CD4-positive, alpha-beta T cell treated with Interleukin-10 for 1 hour (primary cell): ENCODE measurements around the gene SH3PXD2A.
A peak's percentile ranks its signal among the peaks of the same experiment; 100 is the strongest.

Experiments used
- DNase-seq: peaks from one replicate; pipeline ENCODE4 v3.0.0-alpha.2; 2020

The SH3PXD2A gene

DNA sequence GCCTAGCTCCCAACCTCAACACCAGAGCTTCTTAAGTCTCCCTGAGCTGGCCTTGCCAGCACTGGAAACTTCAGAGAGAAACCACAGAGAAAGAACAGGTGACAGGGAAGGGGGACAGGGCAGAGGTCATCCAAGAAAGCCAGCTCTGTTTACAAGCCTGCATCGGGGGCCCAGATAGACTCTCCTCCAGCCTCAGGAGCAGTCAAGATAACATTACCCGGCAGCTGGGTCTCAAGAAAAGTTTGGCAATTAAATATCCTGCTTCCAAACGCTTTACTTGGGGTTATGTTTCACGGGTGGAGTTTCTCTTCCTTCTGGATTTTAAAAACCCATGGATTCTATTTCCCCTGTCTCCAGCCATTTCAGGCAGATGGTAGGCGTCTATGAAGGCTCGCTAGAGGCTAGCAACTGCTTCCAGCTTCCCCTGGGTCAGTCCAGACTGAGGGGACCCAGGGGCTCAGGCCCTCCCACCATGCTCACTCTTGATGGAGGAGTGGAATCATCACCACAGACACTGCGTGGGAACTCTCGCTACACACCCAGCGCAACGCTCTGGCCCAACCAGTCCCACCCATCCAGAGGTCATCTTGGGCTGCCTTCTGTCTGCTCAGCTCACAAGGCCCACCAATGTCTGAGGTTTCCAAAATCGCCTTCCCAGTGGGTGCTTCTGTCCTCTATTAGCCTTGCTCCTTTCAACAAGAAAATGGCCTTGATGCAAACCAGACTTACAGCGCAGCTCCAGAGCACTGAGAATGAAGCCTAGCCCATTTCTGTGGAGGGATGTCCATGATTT, 48.8 kb downstream of the SH3PXD2A start:
- no peak for DNase-seq

DNA sequence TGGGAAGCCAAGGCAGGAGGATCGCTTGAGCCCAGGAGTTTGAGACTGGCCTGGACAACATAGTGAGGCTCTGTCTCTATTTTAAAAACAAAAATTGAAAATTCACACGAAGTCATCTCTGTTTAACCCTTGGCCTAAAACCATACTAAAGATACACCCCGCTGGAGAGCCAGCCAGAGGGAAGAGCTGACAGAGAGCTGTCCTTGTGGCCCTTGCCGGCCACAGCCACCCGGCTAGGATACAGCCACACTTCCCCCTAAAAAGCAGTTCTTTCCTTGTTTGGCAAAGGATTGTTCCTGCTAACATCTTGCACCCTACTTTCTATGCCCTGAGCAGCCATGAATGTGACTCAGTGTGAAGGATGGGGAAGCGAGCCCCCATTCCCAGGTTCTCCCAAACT, 49.6 kb downstream of the SH3PXD2A start:
- no peak for DNase-seq

DNA sequence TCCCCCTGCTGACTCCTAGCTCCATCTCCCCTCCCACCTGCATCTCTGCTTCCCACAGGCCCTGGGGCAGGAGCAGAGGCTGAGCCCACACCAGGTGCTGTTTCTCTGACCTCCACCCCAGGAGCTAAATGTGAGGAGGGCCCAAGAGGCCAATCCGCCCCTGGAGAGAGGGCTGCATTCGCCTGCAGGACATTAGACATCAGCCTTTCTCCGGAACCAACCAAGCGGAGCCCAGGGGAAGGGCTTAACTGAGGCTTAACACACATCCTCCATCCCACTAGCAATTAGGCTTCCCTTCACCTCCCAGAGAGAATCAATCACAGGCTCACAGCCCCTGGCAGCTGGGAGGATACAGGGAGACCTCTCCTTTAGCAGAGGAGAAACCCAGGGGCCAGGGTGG, 50.5 kb downstream of the SH3PXD2A start:
- no peak for DNase-seq

DNA sequence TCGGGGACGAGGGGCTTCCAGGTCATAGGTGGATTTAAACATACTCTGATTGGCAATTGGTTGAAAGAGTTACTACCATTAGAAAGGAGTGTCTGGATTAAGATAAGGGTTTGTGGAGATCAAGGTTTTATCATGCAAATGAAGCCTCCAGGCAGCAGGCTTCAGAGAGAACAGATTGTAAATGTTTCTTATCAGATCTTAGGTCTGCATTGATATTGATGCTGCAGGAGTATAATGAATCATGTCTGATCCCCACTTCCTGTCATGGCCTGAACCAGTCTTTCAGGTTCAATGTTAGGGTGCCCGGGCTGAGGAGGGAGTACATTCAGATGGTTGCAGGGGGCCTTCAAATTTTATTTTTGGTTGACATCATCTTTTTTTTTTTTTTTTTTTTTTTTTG, 51.4 kb downstream of the SH3PXD2A start:
- DNase-seq = peak; percentile 16

DNA sequence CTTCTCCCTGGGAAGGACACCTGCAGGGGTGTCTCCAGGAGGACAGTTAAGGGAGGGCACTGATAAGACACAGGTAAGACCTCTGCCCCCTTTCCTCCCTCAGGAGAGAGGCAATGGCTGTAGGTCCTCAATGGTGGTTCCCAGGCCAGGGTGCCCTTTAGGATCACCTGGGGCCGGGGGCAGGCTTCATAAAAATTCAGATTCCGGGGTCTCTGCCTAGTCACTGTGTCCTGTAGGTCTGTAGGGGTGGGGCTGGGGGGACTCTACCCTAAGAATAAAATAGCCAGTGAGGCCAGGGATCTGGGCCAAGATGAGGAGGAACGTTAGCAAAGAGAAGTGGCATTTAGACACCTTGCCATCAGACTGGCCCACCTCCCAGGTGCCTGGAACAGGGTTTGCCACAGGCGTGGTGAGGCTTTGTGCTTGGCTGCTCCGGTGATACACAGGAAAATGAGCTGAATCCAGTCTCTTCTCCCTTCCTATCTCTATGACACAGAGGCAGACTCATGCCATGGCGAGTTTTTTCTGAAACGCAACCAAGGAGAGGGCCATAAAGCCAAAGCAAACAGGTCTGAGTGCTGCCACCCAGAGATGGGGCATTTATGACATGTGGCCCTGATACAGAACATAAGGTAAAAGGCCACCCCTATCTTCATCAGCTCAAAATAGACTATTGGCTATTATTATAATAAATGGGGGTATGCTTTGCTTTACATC, 52.6 kb downstream of the SH3PXD2A start:
- DNase-seq = no peak

DNA sequence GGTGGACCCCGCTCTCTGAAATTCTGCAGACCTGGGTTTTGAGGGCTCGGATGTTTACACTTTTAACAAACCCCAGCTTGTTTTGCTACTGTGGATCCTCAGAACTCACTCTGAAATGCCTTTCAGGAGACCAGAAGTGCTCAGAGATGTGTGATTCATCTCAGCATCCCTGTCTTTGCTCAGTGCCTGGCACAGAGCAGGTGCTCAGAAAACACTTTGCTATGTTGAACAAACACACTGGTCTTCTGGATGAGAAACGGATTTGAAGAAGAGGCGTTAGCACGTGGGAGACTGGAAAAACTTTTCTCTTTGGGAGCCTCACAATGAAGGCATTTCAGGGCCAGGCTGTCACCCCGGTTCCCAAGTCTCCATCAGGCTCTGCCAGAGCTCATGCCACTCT, 53.3 kb downstream of the SH3PXD2A start:
- no peak for DNase-seq

DNA sequence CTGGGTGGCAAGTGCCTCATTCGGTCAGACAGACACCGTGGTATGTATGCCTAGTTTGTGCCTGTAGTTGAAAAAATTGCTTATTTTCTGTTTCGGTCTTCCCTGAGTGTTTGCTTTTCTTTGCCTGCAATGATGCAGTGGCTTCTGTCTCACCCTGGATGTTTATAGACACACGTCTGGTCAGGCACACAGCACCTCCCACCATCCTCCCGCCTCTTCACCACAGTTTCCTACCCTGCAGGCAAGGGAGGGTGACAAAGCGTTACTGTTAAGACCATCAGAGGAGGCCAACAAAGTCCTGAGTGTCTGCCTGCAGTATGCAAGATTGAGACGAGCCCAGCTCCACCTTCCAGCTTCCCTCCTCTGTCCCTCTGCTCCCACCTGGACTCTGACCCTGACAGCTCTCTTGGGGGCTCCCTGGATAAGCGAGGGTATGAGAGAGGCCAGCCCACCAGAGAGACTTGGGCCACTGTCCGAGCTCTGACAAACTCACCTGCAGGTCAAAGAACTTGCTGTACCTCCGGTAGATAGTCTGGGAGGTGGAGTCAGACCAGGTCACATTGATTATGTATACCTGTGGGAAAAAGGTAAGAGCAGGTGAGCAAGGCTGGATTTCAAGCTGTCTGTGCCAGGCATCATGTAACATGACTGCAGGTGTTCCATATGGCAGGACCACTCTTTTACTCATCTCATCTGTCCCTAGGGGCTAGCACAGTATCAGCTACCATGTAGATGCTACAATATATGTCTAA, 54.4 kb downstream of the SH3PXD2A start:
- DNase-seq = peak; percentile 49

DNA sequence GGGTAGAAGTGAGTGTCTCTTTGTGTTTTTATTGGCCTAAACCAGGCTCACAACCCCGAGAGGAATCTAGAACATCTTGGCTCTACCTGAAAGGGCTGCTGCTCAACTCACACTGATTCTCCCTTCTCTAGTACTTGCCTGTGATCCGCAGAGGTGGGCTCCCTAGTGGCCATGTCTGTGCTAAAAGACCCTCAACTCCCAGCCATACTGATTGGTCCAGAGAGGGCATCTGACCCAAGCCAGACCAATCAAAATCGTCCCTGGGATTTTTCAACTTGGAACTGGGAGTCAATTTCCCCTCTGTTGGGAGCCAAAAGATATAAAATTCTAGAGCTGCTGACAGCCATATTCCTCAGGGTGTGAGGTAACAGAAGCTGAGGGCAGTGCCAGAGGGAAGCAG, 55.3 kb downstream of the SH3PXD2A start:
- no peak for DNase-seq

DNA sequence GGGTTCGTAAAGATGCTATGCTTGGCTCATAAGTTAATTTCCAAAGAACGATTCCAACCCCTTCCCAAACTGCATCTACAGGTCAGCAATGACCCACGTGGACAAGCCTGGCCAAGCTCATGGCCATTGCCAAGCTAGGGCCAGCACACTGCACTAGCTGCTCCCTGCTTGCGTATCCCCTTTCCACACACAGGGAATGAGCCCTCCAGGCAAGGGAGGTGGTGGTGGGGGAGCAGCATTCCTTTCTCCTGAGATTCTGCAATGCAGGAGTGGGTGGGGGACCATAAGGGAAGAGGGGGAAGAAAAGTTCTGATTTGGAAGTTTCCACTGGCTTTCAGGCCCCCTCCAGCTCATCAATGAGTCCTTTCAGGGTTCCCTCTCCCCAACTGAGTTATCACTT, 56.0 kb downstream of the SH3PXD2A start:
- no peak for DNase-seq

DNA sequence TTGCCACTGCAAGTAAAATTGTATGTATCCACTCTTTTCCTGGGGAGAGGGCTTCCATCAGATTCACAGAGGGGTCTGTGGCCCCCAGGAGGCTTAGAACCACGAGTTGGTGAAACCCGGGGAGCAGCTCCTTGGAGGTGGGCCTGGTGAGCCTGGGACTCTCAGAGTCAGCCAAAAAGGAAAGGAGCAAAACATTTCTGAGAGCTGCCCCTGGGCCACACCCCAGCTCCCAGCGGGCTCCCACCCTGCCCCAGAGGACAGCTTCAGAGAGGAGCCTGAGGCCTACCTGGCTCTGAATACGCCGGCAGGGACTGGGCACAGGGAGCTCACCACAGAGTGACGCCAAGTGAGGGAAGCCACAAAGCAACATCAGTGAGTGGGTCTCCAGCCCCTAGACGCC, 56.9 kb downstream of the SH3PXD2A start:
- no peak for DNase-seq

DNA sequence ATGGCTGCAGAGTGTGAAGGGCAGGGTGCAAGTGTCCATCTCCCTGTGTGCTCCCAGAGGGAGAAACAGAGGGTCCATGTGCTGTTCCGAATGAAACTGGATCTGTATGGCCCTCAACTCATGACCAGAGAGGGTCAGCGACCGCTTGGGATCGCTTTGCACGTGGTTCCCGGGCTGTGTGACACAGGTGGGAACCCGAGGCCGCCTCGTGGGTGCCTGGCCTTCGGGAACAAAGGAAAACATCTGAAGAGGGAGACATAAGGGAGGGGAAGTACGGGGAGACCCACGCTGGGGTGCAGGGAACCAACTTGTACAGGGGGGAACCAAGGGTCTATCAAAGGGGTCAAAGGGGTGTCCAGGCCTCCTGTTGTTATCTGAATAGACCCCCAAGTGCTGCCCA, 57.5 kb downstream of the SH3PXD2A start:
- DNase-seq = no peak

DNA sequence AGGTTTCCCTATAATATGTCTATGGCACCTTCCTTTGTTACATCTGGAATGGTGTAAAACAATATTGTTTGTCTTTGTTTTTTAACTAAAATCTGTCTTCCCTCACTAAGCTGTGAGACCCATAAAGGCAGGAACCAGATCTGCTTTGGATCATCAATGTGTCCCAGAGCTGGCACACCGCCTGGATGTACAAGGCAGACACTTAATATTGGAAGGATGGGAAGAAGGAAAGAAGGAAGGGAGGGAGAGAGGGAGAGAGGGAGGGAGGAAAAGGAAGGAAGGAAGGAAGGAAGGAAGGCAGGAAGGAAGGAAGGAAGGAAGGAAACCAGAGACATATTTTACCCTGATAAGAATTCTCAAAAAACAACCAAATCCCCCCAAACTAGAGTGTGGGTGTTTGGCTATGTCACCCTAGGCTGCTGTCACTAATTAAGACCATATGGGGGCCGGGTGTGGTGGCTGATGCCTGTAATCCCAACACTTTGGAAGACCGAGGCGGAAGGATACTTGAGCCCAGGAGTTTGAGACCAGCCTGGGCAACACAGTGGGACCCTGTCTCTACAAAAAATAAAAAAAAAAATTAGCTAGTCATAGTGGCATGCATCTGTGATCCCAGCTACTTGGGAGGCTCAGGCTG, 59.6 kb downstream of the SH3PXD2A start:
- DNase-seq = no peak

DNA sequence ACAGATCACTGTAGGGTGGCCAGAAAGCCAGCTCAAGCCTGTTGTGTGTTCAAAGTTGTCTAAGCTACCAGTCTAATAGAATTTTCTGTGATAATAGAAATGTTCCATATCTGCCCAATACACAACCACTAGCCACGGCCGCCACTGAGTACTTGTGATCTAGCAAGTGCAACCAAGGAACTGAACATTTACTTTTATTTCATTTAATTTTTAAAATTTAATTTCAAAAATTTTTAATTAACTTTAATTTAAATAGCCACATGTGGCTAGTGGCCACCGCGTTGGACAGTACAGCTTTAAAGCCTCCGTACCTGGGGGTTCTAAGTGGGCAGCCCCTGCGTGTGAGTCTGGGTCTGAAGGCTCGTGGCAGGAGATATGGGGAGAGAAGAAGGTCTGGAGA, 60.4 kb downstream of the SH3PXD2A start:
- DNase-seq = no peak

DNA sequence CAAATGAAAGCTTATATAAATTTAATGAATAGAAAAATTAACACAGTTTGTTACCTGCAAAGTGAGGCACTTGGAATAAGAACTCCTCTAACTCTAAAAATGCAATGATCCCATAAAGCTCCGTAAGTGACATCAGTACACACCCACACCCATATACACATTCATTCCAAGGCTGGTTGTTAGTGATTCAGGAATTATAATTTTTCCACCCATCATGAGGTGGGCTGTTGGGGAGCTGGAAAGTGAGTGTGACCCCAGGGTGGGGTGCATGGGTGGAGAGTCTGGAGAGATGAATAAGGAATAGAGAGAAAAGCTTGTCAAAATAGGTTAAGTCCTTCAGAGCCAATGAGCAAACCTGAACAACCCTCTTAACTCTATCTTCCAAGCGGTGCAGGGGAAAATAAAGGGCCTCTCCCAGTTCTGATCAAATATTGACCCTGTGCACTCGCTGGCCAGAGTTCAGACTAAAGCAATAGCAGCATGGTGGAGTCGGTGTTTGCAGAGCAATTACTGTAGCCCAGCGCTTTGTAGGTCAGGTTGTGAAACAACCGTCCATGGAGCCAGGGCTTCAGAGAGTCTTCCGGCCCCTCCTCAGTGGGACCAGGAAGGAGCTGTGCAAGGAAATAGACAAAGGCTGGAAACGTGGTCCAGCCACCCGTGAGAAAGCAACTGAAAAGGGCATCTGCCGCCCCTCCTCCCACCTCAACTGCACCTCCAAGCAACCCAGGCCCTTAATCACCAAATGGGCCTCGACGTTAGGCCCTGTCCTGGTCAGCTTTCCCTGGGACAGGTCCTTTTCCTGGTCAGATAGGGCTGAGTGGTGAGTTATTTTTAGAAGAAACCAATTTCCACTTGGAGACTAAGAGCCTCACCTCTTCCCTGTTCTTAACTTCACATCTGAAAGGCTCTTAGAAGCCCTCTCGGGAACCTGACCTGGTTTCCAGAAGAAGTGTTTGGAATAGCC, 61.2 kb downstream of the SH3PXD2A start:
- no peak for DNase-seq

DNA sequence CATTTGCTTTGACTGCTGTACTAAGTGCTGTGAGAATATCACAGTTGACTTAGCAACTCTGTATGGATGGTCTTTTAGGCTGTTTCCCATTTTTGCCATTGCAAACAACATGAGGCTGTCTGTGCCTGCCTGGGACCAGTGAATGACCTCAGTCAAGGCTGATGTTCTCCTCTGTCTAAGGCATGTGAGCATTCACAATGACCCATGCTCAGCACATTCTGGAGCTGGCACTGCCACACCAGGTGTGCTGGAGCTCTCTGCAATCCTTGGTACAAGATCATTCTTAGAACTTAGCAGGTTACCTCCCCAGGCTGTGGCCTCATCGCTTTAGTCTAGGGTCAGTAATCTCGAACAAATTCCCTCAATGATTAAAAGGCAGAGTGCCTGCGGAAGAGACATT, 61.9 kb downstream of the SH3PXD2A start:
- DNase-seq = no peak

DNA sequence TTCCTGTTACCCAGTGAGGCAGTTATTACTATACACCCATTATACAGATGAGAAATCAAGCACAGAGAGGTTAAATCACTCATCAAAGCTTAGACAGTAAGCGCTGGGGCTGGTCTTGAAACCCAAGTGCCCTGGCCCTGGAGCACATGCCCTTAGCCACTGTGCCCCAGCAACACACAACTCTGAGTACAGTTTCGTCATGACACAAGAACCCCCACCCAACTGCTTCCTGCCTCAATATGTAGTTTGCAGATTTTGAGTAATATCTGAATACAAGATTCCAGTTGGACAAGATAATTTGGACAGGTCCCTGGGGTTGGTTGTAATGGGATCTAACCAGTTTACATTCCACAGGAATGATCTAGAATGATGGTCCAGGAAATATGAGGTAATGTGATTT, 62.8 kb downstream of the SH3PXD2A start:
- DNase-seq = no peak

DNA sequence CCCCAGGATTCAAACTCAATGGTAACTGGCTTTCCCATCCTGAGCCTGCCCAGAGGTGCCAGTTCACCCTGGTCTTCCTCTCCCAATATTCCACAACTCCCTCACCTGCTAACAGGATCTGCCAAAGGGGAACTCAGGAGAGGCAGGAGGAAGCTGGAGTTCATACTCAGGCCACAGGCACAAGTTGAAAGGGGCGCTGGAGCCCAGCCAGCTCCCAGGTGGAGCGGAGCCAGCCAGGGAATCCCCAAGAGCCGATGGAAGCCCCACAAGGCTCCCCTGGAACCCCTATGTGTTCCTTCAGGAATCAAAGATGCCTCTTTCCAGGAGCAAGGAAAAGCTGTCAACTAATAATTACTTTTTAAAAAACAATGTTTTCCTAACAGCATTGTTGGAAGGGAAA, 63.5 kb downstream of the SH3PXD2A start:
- DNase-seq = no peak

DNA sequence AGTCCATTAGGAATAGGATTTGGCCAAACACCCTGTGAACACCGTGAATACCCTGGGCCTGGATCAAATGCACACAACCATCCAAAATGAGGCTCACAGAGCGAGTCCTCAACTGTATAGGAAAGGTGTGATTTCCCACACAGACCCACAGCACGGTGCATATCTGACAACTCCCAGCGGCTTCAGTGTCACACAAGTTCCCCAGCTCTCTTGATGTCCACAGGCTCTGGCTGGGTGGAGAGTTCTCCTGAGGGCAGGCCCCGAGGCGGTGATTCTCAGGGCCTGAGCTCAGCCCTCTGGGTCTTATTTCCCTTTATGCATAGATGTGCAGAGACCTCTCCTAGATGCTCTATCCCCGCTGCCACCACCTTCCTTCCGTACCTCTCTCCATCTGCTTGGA, 64.1 kb downstream of the SH3PXD2A start:
- DNase-seq = no peak

DNA sequence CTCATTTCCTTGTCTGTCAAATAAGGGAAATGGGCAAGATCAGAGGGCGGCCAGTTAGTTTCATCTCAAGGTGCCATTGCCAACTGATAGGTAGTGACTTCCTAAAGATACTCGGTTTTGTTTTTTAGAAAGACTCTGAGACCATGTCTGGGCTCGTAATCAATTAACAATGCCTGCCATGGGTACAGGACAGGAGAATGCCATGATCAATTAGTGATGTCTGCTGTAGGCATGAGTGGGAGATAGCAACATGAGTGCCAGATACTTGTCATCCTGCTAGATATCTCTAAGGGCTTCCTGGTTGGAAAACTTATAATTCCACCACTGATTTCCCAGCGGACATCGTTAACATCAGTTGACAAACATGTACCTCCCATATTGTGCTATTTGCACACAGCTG, 64.8 kb downstream of the SH3PXD2A start:
- DNase-seq = no peak

DNA sequence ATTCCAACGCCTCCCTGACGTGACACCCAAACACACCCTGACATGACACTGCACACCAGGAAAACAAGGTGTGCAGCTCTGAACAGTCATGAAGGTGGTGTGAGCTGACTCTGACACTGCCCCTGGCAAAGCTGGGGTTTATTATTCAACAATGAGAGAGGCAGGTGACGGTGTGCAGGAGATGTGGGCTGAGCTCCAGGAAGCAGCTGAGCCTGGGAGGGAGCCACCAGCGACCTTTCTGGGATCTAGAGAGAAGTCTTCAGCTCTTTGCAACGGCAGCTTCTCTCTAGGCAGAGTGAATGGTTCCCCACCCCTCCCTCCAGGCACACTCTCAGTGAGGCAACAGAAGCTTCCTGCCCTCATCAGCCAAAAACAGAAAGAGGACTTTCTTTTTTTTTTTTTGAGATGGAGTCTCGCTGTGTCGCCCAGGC, 65.6 kb downstream of the SH3PXD2A start:
- DNase-seq = no peak

DNA sequence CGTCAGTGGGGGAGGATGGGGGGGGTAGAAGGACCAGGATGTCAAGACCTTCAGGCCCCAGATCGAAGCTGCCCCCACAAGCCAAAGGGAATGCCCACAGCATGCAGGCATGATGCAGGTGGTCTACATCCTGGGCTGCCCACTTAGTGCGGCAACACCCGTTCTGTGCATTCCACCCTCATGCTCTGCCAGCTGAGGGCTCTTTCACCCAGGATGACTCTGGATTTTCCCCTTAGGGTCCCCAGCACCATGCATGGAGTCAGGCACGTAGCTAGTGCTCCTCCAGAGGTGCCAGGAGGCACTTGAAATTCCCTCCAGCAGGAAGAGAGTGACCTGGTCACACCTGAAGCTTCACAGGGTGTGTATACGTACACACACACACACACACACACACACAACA, 66.2 kb downstream of the SH3PXD2A start:
- no peak for DNase-seq

DNA sequence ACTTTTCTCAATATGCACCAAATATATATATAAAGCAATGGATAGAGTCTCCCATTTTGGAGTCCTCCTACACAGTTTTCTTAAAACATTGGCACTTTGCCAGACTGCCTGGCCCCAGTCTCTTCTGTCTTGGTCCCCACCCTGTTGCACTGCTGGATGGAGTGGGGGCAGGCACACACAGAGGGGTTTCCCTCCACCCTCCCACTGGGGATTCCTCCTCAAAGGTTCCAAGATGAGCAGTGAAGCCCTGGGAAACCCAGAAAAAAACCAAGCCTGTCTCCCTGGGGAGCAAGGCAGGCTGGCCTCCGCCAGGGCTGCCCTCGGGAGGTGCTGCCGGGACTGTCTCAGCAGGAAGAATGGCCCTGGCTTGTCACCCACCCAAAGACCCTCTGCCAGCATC, 68.0 kb downstream of the SH3PXD2A start:
- DNase-seq = no peak
